GM19324 (cell line): ENCODE data around the gene CDK6.
"Not testable (repeated sequence)": the region's sequence is repeated elsewhere in the genome, so short reads cannot be mapped to it uniquely, and the experiment has no call there.

ENCODE experiments used
- ATAC-seq: cut with Tn5 transposase; IDR thresholded peaks from one replicate; pipeline ENCODE4 v1.9.1; 2021; ENCODE audit warnings: mild to moderate bottlenecking, moderate library complexity; ENCODE audit not compliant: unreplicated experiment, low FRiP score

The CDK6 gene

DNA sequence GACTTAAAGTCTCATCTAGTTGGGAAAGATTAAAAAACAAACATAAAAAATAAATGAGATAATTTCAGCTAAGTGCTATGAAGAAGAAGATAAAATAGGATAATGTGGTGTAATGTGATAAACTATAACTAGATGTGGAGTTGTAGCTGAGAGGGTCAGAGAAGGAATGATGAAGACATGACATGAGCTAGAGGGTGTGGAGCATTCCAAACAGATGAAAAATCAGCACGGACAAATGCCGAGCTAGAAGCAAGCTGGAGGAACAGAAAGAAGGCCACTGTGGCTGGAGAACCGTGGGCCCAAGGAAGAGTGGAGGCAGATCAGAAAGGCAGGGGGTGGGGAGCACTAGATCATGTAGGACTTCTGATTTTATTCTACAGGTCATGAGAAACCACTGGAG is 70.6 kb downstream of the CDK6 start:
- ATAC-seq, result no peak

DNA sequence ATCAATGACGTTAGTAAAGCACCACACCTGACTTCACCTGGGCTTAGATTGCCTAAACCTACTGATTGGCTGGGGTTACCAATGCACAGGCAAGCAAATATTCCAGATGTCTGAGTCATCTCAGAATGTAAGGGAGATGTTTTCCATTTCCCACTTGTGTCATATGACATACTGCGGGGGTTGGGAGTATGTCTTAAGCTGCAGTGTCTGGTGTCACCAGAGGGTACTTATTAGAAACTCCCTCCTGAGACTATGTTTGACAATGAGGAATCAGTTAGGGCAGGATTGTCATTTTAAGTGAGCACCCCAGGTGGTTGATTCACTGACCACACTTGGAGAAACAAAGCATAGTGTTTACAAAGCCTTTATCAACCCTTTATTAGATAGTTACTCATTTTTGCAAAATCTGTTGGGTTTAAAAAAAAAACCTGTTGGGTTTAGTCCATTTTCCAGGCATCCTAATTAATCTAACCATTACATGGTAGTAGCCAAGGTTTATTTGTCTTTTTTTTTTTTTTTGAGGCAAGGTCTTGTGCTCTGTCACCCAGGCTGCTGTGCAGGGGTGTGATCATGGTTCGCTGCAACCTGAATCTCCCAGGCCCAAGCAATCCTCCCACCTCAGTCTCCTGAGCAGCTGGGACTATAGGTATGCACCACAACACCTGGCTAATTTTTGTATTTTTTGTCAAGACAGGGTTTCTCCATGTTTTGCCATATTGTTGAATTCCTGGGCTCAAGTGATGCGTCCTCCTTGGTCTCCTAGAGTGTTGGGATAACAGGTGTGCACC is 72.5 kb downstream of the CDK6 start:
- ATAC-seq, result no peak

DNA sequence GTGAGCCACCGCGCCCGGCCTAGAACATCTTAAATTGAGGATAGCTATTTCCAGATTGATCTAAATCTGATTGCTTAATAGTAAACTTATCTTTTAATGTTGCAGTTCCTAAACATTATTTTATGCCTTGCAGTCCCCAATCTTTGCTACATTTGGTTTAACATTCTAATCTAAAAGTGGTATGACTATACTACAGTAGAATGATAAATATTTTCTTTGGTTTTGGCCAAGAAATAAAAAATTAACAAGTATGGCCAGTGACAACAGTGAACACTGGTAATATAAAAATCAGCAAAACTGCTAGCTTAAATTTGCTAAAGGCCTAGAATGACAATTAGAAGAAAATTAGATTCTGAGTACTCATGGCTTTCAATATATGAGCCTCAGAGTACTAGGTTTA is 73.5 kb downstream of the CDK6 start:
- ATAC-seq, result no peak

DNA sequence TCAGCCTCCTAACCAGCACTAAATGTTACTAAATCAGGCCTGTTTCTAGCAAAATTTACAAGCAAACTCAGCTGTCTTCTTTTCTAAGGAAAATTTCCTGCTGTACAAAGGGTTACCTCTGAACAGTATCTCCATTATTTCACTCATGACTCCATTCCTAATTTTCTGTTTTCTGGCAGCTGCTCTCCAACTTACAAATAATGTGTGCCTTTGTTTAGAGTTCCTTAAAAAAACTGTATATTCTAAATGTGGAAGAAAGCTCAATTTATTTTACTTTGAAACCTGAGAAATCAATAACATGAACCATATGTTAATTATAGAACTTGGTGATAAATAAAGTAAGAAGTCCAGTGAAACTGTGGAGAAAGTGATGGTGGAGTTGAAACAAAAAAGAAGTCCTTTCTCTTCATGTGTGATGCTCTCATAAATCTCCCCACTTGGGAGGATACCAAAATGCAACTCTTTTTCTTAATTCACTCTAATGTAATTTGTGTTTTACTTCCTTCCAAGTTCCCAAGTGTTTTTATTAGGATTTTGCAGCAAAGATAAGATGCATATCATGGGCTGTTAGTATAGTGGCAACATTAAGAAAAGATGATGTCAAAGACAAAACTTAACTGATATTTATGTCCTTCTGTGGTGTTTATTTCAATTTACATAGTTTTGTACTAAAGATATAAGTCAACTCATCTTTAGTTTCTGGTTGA is 74.8 kb downstream of the CDK6 start:
- ATAC-seq, result no peak

DNA sequence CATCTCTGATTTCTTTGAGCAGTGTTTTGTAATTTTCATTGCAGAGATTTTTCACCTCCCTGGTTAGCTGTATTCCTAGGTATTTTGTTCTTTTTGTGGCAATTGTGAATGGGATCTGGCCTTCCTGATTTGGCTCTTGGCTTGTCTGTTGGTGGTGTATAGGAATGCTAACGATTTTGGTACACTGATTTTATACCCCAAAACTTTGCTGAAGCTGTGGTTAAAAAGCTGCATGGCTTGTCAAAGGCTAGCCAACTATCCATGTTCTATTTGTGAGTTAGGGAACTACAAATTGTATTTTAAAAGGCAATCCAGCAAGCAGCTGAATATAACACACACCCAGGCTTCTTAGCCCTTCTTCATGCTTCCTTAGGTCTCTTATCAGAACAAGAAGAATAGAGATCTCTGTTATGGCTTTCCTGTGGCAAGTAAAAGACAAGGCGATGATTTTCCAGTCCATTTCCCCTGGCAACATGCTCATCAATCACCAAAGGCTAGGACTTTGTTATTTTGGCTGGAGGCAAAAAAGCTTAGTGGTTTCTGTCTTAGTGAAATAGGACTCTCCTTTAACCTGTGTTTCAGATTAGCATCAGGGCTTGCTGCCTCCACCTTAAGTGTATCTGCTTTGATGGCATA is 77.5 kb downstream of the CDK6 start:
- no peak for ATAC-seq

DNA sequence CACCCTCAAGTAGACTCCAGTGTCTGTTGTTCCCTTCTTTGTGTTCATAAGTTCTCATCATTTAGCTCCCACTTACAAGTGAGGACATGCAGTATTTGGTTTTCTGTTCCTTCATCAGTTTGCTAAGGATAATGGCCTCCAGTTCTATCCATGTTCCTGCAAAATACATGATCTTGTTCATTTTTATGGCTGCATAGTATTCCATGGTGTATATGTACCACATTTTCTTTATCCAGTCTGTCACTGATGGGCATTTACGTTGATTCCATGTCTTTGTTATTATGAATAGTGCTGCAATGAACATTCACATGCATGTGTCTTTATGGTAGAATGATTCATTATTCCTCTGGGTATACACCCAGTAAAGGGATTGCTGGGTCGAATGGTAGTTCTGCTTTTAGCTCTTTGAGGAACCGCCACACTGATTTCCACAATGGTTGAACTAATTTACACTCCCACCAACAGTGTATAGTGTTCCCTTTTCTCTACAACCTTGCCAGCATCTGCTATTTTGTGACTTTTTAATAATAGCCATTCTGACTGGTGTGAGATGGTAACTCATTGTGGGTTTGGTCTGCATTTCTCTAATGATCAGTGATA is 79.0 kb downstream of the CDK6 start:
- not testable (repeated sequence) for ATAC-seq

DNA sequence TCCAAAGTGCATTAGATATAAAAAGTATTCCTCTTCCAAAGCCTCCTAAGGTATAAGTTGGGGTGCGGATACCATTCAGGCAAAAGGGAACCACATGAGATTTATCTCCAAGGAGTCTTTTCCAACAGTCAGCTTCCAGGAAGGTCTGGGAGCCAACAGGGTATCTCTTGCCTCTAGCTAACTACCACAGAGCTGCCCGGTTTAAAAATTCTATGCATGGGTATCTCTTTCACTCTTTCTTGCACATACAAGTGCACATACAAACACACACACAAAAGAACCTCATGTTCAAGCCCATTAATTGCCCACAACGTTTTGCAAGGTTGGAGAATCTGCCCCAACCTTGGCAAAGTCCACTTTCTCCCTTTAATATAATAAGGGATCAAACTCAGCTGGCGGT is 80.7 kb downstream of the CDK6 start:
- ATAC-seq, result no peak

DNA sequence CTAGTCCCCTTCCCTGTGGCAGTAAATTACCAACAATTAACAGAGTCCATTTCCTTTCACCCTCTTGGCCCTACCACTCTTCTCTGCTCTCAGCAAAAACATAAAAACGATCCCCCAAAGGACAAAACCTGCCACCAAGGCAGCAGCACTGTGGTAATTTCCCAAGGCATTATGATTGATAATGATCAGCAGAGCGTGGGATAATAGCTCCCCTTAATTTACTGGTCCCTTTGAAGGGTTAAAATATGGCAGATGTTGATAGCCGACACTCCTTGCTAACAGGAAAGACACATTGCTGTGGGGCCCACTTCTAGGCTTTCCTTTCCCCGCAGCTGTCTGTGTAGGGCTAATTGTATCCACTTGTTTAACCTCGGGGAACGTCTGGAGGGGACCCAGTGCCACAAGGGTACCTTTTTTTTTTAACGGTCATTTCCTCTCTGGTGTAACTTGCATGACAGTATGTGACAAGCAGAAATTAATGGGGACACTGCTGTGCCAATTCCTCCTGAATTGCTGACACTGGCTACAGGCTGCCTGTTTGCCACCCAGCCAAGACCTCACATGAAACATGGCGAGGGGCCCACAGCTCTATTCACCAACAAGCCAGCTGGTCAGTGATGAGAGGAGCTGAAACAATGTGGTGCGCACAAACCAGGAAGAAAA is 81.3 kb downstream of the CDK6 start:
- no peak for ATAC-seq

DNA sequence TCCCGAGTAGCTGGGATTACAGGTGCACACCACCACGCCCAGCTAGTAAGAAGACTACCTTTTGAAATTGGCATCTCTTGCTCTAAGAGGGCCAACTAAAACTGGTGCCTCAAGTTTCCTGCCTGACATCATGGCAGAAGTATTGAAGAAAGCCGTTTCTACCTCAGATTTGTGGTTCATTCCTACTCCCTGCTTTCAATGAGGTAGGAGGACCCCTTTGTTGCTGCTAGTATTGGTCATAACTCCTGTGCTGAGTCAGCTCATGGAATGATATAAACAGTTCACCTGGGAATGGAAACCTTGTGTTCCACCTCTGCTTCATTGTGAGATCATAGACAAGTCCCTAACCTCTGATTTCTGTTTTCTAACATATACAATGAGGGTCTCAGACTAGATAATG is 82.8 kb downstream of the CDK6 start:
- no peak for ATAC-seq

DNA sequence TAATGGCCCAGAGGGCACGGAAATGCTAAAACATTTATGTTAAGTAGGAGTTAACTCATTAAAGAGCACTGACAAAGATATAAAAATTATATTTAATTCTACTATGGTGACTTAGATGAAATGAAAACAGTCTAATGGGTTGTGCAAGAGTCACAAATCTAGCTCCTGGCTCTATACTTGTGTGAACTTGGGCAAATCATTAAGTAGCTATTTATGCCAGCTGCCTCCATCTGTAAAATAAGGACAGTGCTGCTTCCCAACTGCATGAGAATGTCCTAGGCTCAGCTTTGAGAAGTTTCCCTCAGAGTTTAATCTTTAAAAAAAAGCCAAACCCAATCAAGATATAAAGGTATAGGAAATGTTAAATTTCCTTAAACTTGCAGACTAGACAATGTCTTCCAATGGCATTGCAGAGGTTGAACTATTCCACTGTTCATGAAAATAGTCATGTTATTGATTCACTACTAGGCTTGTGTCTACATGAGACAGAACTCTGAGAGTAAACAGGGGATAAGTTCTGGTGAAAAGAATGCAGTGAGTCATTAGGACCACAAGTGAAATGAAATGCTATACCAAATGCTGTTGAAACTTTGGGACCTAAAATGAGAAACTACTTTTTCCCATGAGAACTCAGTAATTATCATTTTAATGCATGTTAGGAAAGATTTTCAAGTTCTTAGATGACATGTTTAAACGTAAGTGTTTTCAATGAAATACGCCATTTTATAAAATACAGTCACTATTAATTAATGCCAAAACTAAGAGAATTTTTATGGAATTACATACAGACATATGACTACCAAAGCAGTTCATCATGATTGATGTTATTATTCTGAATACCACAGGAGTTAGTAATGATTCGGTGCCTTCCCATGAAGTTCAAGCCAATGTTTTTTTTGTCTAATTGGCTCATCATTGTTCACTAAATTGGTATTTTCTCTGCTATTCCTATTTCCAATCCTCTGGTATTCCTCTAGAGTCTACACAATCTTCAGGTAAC is 84.2 kb downstream of the CDK6 start:
- ATAC-seq, result no peak

DNA sequence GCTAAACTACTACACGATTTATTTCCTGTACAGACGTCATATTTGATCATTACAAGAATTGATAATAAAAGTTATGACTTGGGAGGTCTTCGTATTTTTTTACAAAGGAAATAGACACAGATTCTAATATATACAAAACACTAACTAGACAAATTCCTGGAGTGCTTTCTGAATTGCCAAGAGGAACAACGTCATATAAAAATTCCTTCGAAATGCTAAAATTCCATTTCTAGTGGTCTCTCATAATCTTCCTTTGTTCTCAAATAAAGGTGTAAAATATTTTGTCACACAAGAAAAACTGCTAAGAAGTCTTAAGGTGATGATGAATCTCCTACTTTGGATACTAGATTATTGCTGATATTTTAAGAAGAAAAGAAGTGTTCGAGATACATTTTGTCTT is 85.4 kb downstream of the CDK6 start:
- no peak for ATAC-seq

DNA sequence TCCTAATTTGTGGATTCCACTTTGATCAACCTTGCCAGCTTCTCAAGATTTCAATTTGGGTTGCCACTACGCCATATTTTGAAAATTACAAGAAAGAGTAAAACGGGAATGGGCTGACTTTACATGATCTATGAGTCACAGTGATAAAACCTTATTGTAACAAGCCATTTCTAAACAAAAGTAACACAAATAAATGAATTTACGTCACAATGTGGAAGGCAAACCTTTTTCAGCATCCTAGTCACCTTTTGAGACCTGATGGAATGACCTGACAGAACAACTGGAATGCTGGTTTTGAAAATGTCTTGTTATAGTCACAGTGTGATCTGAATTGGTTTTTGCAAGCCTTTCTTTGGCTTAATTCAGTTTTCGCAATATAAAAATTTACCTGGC is 85.9 kb downstream of the CDK6 start:
- ATAC-seq, result no peak

DNA sequence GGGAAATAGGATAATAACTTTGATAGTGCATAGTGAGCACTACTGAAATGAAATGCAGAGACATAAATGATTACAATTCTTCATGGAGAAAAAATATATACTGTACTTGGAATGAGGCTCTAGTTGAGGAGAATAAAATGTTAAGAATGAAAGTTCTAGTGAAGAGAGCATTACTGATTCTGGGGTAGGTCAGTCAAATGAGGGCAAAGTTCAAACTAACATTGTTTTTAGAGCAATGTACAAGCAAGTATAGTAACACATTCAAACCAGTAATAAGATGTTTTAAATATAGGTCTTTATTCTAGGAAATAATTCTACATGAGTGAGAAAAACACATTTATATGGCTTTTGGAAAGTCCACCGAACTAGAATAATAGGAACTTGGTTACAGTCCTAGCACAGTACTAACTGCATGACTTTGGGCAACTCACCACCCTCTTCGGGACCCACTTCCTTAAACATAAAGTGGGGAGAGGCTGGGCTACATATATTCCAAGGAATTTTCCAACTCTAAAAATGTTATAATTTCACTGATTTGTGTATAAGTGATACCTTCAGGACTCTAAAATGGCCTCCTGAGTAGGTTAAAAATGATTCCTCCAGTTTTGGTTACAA is 86.4 kb downstream of the CDK6 start:
- no peak for ATAC-seq

DNA sequence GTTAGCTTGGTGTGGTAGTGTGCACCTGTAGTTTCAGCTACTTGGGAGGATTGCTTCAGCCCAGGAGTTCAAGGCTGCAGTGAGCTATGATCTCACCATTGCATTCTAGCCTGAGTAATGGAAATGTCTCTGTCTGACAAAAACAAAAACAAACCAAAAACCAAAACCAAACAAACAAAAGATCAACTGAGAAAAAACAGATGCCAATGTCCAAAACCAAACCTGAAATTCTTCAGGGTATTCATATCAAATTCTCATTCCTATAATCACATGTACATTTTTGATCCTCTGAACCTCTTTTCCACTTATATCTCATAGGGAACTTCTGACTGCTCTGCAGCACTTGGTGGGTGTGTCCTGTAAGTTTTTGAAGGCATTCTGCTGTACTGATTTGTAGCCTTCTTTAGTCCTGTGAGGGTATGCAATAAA is 87.0 kb downstream of the CDK6 start:
- no peak for ATAC-seq

DNA sequence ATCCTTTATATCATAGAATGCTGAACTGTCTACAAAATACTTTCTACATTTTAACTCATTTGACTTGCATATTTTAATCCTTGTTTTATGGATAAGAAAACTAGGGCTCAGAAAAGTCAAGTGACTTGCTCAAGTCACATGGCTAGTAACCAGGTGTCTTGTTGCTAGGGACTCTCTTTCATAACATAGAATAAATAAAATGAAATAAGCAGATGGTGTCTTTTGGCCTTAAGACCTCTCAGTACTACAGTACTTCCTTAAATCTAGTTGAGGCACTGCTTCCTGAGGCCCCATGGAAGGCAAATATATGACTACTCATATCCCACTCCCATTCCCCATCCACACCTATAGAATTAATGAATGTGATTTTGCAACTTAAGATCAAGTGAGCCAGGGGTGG is 87.9 kb downstream of the CDK6 start:
- no peak for ATAC-seq

DNA sequence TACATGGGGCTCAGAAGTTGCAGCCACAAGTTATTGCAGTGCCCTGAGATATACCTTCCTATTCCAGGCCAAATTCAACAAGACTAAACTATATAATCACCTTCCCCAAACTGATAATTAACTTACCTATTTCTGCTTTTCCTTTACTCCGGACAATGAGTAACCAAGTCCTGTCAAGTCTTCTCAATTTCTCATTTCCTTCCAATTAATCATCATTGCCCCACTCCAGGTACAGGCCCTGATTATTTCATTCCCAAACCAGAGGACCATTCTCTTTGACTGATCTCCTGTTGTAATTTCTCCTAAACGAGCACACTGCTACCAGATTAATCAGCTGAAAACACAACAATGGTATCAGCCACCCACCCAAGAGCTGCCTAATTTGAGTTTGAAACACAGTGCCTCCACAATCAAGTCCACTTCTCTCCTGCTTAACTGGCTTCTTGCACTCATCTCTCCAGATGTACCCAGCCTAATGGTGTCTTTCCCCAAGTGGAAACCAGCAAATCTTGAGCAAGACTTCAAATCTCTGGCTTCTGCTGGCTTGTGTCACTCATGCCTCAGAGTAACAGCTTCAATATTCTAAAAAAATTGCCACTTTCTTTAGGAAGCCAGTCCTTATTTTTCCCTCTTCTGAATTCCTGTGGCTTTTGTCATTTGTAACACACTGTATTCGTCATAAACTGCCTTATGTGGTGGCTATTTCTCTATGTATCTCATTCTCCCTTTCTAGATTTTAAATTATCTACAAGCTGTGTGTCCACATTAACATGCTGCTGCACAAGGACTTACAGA is 89.1 kb downstream of the CDK6 start:
- ATAC-seq, result no peak

DNA sequence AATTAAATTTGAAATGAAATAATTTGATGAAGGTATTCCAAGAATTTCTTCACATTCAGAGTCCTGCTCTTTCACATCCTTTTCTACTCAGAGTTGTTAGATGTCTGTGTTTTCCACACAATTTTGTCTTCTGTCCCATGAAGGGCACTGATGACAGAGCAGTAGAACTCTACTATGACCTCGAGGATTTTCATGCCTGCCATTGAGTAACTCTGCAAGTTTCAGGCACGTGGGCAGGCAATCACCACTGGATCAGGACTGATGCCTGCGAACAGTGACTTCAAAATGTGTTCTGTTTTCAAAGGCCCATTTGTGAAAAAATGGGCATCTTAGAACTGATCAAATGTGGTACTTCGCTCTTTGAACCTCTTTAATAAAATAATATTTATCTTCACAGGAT is 91.1 kb downstream of the CDK6 start:
- ATAC-seq, result no peak

DNA sequence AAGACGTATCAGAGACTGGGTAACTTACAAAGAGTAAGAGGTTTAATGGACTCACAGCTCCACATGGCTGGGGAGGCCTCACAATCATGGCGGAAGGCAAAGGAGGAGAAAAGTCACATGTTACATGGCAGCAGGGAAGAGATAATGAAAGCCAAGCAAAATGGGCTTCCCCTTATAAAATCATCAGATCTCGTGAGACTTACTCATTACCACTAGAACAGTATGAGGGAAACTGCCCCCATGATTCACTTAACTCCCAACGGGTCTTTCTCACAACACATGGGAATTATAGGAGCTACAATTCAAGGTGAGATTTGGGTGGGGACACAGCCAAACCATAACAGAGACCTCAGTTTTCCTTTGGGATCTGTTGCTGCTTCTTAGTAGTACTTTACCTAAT is 92.2 kb downstream of the CDK6 start:
- ATAC-seq, result not testable (repeated sequence)
